IMR-90 (cell line): ENCODE measurements around the gene BHLHE23. TPM values are rescaled to one million over a fixed set of nuclear protein-coding genes. Genes with fewer than 3 reads are reported as not detected.

Source experiments
- ATAC-seq: fragments of 200-7000 bp; cut with Tn5 transposase; 2 replicates; pipeline ENCODE4 v1.9.1; 2020; ENCODE audit warnings: low read depth, mild to moderate bottlenecking, moderate library complexity
- BruUV-seq: library from RNA; stranded (reverse); fragments of 400-500 nt; replicated peaks from 2 replicates; lab custom pipeline; 2021; lab: Mats Ljungman, UMichigan
- CTCF ChIA-PET: fragments of 300-600 bp; formaldehyde crosslinking; extraction: SDS; loops from one replicate; lab custom pipeline; 2021; ENCODE audit warnings: antibody characterized with exemption; lab: Yijun Ruan, JAX
- POLR2A ChIA-PET: fragments of 300-600 bp; sonication (Branson Sonifier 250); formaldehyde crosslinking; loops from one replicate; lab custom pipeline; 2022; ENCODE audit warnings: antibody characterized with exemption; ENCODE audit not compliant: unreplicated experiment; lab: Charles Lee
- DNase-seq: peaks from one replicate; pipeline ENCODE4 v3.0.0; 2013
- H2AFZ ChIP-seq: replicated peaks from 2 replicates; pipeline ENCODE3; 2013; ENCODE audit warnings: low read length, mild to moderate bottlenecking; ENCODE audit not compliant: poor library complexity
- H2AK5ac ChIP-seq: 2 replicates; pipeline ENCODE4 v1.6.1; 2013; ENCODE audit warnings: low read depth, low read length, inconsistent platforms
- H2AK9ac ChIP-seq: replicated peaks from 2 replicates; pipeline ENCODE3; 2013; ENCODE audit warnings: mild to moderate bottlenecking, low read depth, low read length, moderate library complexity; ENCODE audit not compliant: poor library complexity
- H2BK120ac ChIP-seq: 2 replicates; pipeline ENCODE4 v1.6.1; 2013; ENCODE audit warnings: low read depth, low read length, inconsistent platforms
- H2BK15ac ChIP-seq: 3 replicates; pipeline ENCODE4 v1.6.1; 2013; ENCODE audit warnings: low read depth, low read length, inconsistent platforms
- H2BK20ac ChIP-seq: 2 replicates; pipeline ENCODE4 v1.6.1; 2013; ENCODE audit warnings: low read depth, mild to moderate bottlenecking, inconsistent platforms, low read length, moderate library complexity
- H2BK5ac ChIP-seq: 2 replicates; pipeline ENCODE4 v1.6.1; 2013; ENCODE audit warnings: mild to moderate bottlenecking, low read depth, low read length, inconsistent platforms; ENCODE audit not compliant: poor library complexity, severe bottlenecking
- H3K14ac ChIP-seq: replicated peaks from 2 replicates; pipeline ENCODE4 v1.6.1; 2013; ENCODE audit warnings: low read depth, low read length, inconsistent platforms
- H3K18ac ChIP-seq: 2 replicates; pipeline ENCODE4 v1.6.1; 2013; ENCODE audit warnings: low read depth, low read length, control low read depth
- H3K23ac ChIP-seq: 2 replicates; pipeline ENCODE4 v1.6.1; 2013; ENCODE audit warnings: low read depth, low read length, inconsistent platforms
- H3K27ac ChIP-seq: 2 replicates; pipeline ENCODE4 v1.5.1; 2013; ENCODE audit warnings: mild to moderate bottlenecking, control low read depth, low read length; ENCODE audit not compliant: insufficient read depth
- H3K27me3 ChIP-seq: 2 replicates; pipeline ENCODE4 v1.6.1; 2013; ENCODE audit warnings: low read length; ENCODE audit not compliant: control insufficient read depth, insufficient read depth
- H3K36me3 ChIP-seq: 2 replicates; pipeline ENCODE4 v1.6.1; 2013; ENCODE audit warnings: low read length, mixed read lengths; ENCODE audit not compliant: control insufficient read depth, insufficient read depth
- H3K4ac ChIP-seq: 2 replicates; pipeline ENCODE4 v1.6.1; 2013; ENCODE audit warnings: low read depth, low read length, inconsistent platforms
- H3K4me1 ChIP-seq: 2 replicates; pipeline ENCODE4 v1.6.1; 2013; ENCODE audit warnings: low read length, mixed read lengths; ENCODE audit not compliant: control insufficient read depth, insufficient read depth
- H3K4me2 ChIP-seq: 2 replicates; pipeline ENCODE4 v1.6.1; 2013; ENCODE audit warnings: low read depth, mild to moderate bottlenecking, control low read depth, low read length, moderate library complexity
- H3K4me3 ChIP-seq: 2 replicates; pipeline ENCODE4 v1.5.1; 2013; ENCODE audit warnings: low read depth, mild to moderate bottlenecking, control low read depth, low read length, moderate library complexity; ENCODE audit not compliant: insufficient read depth
- H3K56ac ChIP-seq: 2 replicates; pipeline ENCODE4 v1.6.1; 2013; ENCODE audit warnings: low read length, inconsistent platforms; ENCODE audit not compliant: insufficient read depth; ENCODE audit errors: extremely low read depth
- H3K79me1 ChIP-seq, 2 experiments: 2 replicates each; pipeline ENCODE4 v1.6.1; 2013; ENCODE audit warnings: low read length in 2 of 2, inconsistent platforms in 1 of 2, low read depth in 1 of 2
- H3K9ac ChIP-seq: 2 replicates; pipeline ENCODE4 v1.6.1; 2013; ENCODE audit warnings: low read depth, low read length, control low read depth
- H3K9me1 ChIP-seq: 2 replicates; pipeline ENCODE4 v1.6.1; 2013; ENCODE audit warnings: low read length, inconsistent platforms; ENCODE audit not compliant: insufficient read depth
- H3K9me3 ChIP-seq: 2 replicates; pipeline ENCODE4 v1.6.1; 2013; ENCODE audit warnings: low read length; ENCODE audit not compliant: control insufficient read depth, insufficient read depth
- H4K20me1 ChIP-seq: 2 replicates; pipeline ENCODE4 v1.6.1; 2013; ENCODE audit warnings: low read length, inconsistent platforms; ENCODE audit not compliant: insufficient read depth
- H4K5ac ChIP-seq: 2 replicates; pipeline ENCODE4 v1.6.1; 2013; ENCODE audit warnings: mild to moderate bottlenecking, low read depth, low read length, control low read depth
- H4K8ac ChIP-seq, 2 experiments: 2 replicates each; pipeline ENCODE4 v1.6.1; 2013; ENCODE audit warnings: low read depth in 2 of 2, low read length in 2 of 2, control low read depth in 1 of 2, inconsistent platforms in 1 of 2
- H4K91ac ChIP-seq: 2 replicates; pipeline ENCODE4 v1.6.1; 2013; ENCODE audit warnings: low read depth, low read length, inconsistent platforms; ENCODE audit not compliant: insufficient read depth
- CHD1 ChIP-seq: IDR thresholded peaks from 2 replicates; pipeline ENCODE4 v1.6.1; 2012; ENCODE audit warnings: low read depth, low read length, improper control_type of control experiment
- MAFK ChIP-seq: IDR thresholded peaks from 2 replicates; pipeline ENCODE4 v1.6.1; 2012; ENCODE audit warnings: low read depth, low read length, improper control_type of control experiment
- RAD21 ChIP-seq: IDR thresholded peaks from 2 replicates; pipeline ENCODE4 v1.6.1; 2012; ENCODE audit warnings: low read length, improper control_type of control experiment
- RFX5 ChIP-seq: IDR thresholded peaks from 2 replicates; pipeline ENCODE4 v1.8.0; 2012; ENCODE audit warnings: low read depth, mild to moderate bottlenecking, low read length, moderate library complexity
- USF2 ChIP-seq: fragments of 150-350 bp; IDR thresholded peaks from 2 replicates; pipeline ENCODE4 v1.6.1; 2017; ENCODE audit warnings: mild to moderate bottlenecking, antibody characterized with exemption, low read length, low read depth
- WGBS, 2 experiments: methylation state at CpG; one replicate each; pipeline versions ENCODE4 v1.1.5 to v1.1.7; 2013; ENCODE audit warnings: missing lambda C conversion rate in 2 of 2; ENCODE audit not compliant: insufficient read length in 1 of 2; ENCODE audit errors: extremely low coverage in 2 of 2; 5-methylcytosine and 5-hydroxymethylcytosine counted together
- dilution Hi-C: fragments of 300-500 bp; cut with HindIII; formaldehyde crosslinking; loops from one replicate; pipeline ENCODE4 v1.14.3; 2018; ENCODE audit warnings: low sequenced_read_pairs; ENCODE audit not compliant: unreplicated experiment
- in situ Hi-C: fragments of 300-500 bp; cut with MboI; formaldehyde crosslinking; loops from 3 replicates; pipeline ENCODE4 v1.14.3; 2019; ENCODE audit warnings: low sequenced_read_pairs, inconsistent platforms, mixed read lengths
- intact Hi-C: fragments of 100-400 bp; cut with micrococcal nuclease; formaldehyde crosslinking; loops from 2 replicates; pipeline ENCODE4 v1.10.0; 2022
- polyA plus RNA-seq, 3 experiments: library from polyadenylated mRNA; depleted of rRNA; stranded (reverse); fragments of >200 nt; gene quantifications; 2 replicates each; pipeline ENCODE4 v1.2.3, GENCODE V29; 2012; ENCODE audit warnings: low replicate concordance in 1 of 3
- total RNA-seq: library from RNA; depleted of rRNA; stranded (reverse); fragments of >200 nt; gene quantifications from 2 replicates; pipeline ENCODE4 v1.2.3, GENCODE V29; 2012

BHLHE23 gene
- total and polyA plus RNA-seq, 2 of the 4 experiments (the other 2 are of a cell fraction): not detected

GRCh38 chr20:62971211-62971949, 35.4 kb downstream of the BHLHE23 start:
- Histone ChIP-seq H2BK120ac (no peak overlapping the region), H3K9me1 (no peaks in the 10 kb centered on the region), H4K20me1 (no peaks in the 10 kb centered on the region), H4K5ac (no peak overlapping the region), H3K4me2 (no peak overlapping the region), H3K4ac (no peak overlapping the region), H2BK20ac (no peak overlapping the region), H3K14ac (no peak overlapping the region), H3K9ac (no peak overlapping the region), H3K27ac (no peak overlapping the region), H3K4me1 (no peaks in the 10 kb centered on the region), H3K56ac (no peak overlapping the region), H3K4me3 (no peak overlapping the region), H2BK5ac (peak overlapping the region; percentile 2), H3K79me1 (no peaks in the 10 kb centered on the region), H3K36me3 (no peaks in the 10 kb centered on the region), H4K91ac (no peak overlapping the region), H2AK5ac (no peak overlapping the region), H2AK9ac (no peak overlapping the region), H3K27me3 (peaks cover 64% of the 10 kb centered on the region), H3K23ac (no peak overlapping the region), H3K9me3 (no peaks in the 10 kb centered on the region), H3K18ac (no peak overlapping the region), H4K8ac (no peak overlapping the region), H2BK15ac (no peak overlapping the region), H2AFZ (no peak overlapping the region)
- DNase-seq: no peak
- no peak for ATAC-seq
- CTCF ChIA-PET: no interaction called here
- in situ Hi-C loops (no loop called here), intact Hi-C loops (no loop called here), dilution Hi-C loops (no loop called here)
- POLR2A ChIA-PET: interaction anchor here (0.6 kb wide), 1 partner anchor 96 kb away, joined by 4 read pairs; no protein-coding TSS in a partner anchor
- BruUV-seq: no TSS peak
- WGBS, 2 experiments: 72% methylated on average over 4 of the region's 10 CpGs; no CpG with 5 or more reads in 1 of the 2 experiments
- TF ChIP-seq RFX5 (no peak), RAD21 (no peak), USF2 (no peak), CHD1 (no peak), MAFK (no peak)
